GM12872 (cell line): ENCODE results near the gene WASF3.

Experiments
- TF ChIP-seq, protein P1 (sequence below): IDR thresholded peaks from 3 replicates; pipeline ENCODE4 v1.5.1; 2011; ENCODE audit warnings: low read depth, mild to moderate bottlenecking, low read length, moderate library complexity; ENCODE audit not compliant: insufficient read depth

Gene WASF3

GRCh38 chr13:26727633-26728032 is 170.2 kb downstream of the WASF3 start:
- TF ChIP-seq, protein P1, sequence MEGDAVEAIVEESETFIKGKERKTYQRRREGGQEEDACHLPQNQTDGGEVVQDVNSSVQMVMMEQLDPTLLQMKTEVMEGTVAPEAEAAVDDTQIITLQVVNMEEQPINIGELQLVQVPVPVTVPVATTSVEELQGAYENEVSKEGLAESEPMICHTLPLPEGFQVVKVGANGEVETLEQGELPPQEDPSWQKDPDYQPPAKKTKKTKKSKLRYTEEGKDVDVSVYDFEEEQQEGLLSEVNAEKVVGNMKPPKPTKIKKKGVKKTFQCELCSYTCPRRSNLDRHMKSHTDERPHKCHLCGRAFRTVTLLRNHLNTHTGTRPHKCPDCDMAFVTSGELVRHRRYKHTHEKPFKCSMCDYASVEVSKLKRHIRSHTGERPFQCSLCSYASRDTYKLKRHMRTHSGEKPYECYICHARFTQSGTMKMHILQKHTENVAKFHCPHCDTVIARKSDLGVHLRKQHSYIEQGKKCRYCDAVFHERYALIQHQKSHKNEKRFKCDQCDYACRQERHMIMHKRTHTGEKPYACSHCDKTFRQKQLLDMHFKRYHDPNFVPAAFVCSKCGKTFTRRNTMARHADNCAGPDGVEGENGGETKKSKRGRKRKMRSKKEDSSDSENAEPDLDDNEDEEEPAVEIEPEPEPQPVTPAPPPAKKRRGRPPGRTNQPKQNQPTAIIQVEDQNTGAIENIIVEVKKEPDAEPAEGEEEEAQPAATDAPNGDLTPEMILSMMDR: no peak

GRCh38 chr13:26735677-26736076 is 178.2 kb downstream of the WASF3 start:
- TF ChIP-seq, protein P1: no peak
